ENCODE measurements around the gene BMP10. TPM values are rescaled to one million over a fixed set of nuclear protein-coding genes. Genes with fewer than 3 reads are reported as not detected.

The BMP10 gene, protein sequence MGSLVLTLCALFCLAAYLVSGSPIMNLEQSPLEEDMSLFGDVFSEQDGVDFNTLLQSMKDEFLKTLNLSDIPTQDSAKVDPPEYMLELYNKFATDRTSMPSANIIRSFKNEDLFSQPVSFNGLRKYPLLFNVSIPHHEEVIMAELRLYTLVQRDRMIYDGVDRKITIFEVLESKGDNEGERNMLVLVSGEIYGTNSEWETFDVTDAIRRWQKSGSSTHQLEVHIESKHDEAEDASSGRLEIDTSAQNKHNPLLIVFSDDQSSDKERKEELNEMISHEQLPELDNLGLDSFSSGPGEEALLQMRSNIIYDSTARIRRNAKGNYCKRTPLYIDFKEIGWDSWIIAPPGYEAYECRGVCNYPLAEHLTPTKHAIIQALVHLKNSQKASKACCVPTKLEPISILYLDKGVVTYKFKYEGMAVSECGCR
- total RNA-seq, result not detected

DNA sequence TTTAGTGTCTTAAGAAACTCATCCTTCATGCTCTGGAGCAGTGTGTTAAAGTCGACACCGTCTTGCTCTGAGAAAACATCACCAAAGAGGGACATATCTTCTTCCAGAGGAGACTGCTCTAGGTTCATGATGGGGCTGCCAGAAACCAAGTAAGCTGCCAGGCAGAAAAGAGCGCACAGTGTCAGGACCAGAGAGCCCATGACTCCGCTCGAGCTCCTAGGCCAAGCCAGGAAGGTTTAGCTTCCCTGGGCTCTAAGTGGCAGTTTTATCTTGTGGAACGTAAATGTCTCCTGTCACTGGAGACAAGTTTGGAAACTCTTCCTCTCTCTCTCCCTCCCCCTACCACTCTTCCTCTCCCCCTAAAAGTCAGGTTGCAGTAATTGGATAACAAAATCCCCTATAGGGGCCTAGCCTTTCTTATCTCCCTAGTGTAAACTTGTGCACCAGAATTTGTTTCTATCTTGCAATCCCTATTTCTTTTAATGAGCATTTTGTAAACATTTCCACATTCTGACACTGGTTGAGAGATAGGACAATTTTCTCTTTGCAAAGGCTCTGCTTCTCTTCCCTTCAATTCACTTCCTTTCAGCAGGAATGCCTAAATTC lies at the start of gene BMP10:
BMP10 (minus strand) TSS at position 239 of the 606 bp plus-strand sequence; CDS start at position 200, 39 bp downstream.
- Histone ChIP-seq H3K36me3 (no peaks in the 10 kb centered on the region), H3K9me3 (no peaks in the 10 kb centered on the region), H3K27ac (no peak within 1 kb of the TSS), H3K27me3 (replicated peaks; ENCODE audit: insufficient read depth) (no peaks in the 10 kb centered on the region), H3K4me1 (ENCODE audit: control insufficient read depth in 1 of 2, low read depth in 2 of 2) (no peaks in the 10 kb centered on the region), H3K4me3 (no peak within 1 kb of the TSS)
- no peak for DNase-seq (ENCODE audit: low spot score)
- ATAC-seq (ENCODE audit: insufficient number of reproducible peaks, low FRiP score, low read depth), result no peak
- TF ChIP-seq, protein P1, sequence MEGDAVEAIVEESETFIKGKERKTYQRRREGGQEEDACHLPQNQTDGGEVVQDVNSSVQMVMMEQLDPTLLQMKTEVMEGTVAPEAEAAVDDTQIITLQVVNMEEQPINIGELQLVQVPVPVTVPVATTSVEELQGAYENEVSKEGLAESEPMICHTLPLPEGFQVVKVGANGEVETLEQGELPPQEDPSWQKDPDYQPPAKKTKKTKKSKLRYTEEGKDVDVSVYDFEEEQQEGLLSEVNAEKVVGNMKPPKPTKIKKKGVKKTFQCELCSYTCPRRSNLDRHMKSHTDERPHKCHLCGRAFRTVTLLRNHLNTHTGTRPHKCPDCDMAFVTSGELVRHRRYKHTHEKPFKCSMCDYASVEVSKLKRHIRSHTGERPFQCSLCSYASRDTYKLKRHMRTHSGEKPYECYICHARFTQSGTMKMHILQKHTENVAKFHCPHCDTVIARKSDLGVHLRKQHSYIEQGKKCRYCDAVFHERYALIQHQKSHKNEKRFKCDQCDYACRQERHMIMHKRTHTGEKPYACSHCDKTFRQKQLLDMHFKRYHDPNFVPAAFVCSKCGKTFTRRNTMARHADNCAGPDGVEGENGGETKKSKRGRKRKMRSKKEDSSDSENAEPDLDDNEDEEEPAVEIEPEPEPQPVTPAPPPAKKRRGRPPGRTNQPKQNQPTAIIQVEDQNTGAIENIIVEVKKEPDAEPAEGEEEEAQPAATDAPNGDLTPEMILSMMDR (IDR thresholded peaks at IDR 0.05), result no peak

DNA sequence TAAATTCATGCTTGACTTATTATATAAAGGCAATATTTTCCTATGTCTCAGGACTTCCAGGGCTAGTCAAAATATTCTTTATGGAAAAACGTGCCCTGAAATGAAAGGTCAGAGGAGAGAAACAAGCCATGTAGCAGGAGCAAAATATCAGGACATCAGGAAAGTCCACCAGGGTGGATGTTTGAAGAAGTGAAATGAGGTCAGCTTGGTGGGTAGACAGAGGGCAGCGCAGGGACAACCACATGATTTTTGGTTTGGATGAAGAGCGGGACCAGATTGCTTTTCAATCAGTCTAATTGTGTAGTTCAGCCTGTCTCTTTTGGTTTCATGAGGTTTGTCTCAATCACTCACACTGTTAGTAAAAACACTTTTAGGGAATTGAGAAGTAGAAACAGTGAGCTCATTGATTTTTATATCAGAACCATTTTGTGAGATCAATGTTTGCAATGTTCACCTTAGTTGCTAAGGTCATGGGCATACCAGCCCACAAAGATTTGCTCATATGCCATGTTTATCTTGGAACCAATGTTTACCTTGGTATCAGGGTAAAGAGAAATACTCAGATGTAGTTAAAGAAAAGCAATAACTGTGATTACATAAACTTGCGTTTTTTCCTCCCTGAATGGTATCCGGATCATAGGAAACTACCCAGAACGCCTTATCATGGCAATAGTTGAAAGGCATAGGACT lies 49.4 kb upstream of the BMP10 start:
- Histone ChIP-seq H3K27ac (no peak overlapping the region), H3K36me3 (no peaks in the 10 kb centered on the region), H3K9me3 (no peaks in the 10 kb centered on the region), H3K4me3 (no peak overlapping the region), H3K27me3 (replicated peaks; ENCODE audit: insufficient read depth) (no peaks in the 10 kb centered on the region), H3K4me1 (ENCODE audit: control insufficient read depth in 1 of 2, low read depth in 2 of 2) (peaks cover 0 to 9% of the 10 kb centered on the region in 2 donors)
- no peak for ATAC-seq (ENCODE audit: insufficient number of reproducible peaks, low FRiP score, low read depth)
- DNase-seq (ENCODE audit: low spot score), result no peak
- TF ChIP-seq, protein P1 (IDR thresholded peaks at IDR 0.05), result no peak

DNA sequence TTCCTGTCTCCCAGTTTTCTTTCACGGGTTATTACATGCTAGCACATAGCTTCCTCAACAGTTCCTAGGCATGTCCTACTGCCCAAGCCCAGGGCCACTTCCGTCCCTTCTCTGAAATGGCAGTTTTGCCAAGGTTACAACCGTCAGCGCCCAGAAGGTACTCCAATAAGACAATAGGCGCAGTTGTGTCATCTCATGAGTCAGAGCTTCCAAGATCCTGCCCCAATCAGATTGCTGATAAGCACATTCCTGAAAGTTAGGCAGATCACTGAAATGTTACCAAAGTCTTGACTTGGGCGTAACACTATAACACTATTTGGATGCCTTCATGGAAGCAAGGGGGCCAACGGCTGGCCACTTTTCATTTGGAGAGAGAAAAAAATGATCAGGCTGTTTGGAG lies 47.3 kb upstream of the BMP10 start:
- TF ChIP-seq, protein P1 (IDR thresholded peaks at IDR 0.05), result no peak
- Histone ChIP-seq H3K9me3 (no peaks in the 10 kb centered on the region), H3K27ac (no peak overlapping the region), H3K4me1 (ENCODE audit: control insufficient read depth in 1 of 2, low read depth in 2 of 2) (peaks cover 0 to 6% of the 10 kb centered on the region in 2 donors), H3K27me3 (replicated peaks; ENCODE audit: insufficient read depth) (no peaks in the 10 kb centered on the region), H3K4me3 (no peak overlapping the region), H3K36me3 (no peaks in the 10 kb centered on the region)
- DNase-seq (ENCODE audit: low spot score) (no peak), ATAC-seq (ENCODE audit: insufficient number of reproducible peaks, low FRiP score, low read depth) (no peak)

DNA sequence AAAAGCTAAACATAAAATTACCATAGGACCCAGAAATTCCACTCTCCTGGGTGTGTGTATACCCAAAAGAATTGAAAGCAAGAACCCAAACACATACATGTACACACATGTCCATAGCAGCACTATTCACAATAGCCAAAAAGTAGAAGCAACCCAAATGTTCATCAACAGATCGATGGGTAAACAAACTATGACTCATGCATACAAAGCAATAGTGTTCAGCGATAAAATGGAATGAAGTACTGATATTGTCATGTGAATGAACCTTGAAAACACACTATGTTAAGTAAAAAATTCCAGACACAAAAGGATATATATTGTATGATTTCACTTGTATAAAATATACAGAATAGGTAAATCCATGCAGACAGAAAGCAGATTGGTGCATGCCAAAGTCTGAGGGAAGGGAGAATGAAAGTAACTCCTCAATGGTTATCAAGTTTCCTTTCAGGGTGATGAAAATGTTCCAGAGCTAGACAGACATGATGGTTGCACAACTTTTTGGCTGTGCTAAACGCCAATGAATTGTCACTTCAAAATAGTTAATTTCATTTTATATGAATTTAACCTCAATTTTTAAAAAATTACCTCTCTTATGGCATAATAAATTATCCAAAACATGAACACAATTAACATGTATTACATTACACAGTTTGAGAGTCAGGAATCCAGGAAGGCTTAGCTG lies 46.0 kb upstream of the BMP10 start:
- no peak overlapping the region for H3K27ac ChIP-seq
- TF ChIP-seq, protein P1 (IDR thresholded peaks at IDR 0.05), result no peak
- no peak overlapping the region for H3K4me3 ChIP-seq
- no peaks in the 10 kb centered on the region for H3K36me3 ChIP-seq
- no peak for ATAC-seq (ENCODE audit: insufficient number of reproducible peaks, low FRiP score, low read depth)
- no peak for DNase-seq (ENCODE audit: low spot score)
- peaks cover 0 to 6% of the 10 kb centered on the region in 2 donors for H3K4me1 ChIP-seq (ENCODE audit: control insufficient read depth in 1 of 2, low read depth in 2 of 2)
- no peaks in the 10 kb centered on the region for H3K27me3 ChIP-seq (replicated peaks; ENCODE audit: insufficient read depth)
- no peaks in the 10 kb centered on the region for H3K9me3 ChIP-seq
